Measurements from ENCODE around the gene DIPK1C. TPM values are rescaled to one million over a fixed set of nuclear protein-coding genes. Genes with fewer than 3 reads are reported as not detected.

Gene DIPK1C
- total RNA-seq, 1 donor from 2014 or later = not detected

DNA sequence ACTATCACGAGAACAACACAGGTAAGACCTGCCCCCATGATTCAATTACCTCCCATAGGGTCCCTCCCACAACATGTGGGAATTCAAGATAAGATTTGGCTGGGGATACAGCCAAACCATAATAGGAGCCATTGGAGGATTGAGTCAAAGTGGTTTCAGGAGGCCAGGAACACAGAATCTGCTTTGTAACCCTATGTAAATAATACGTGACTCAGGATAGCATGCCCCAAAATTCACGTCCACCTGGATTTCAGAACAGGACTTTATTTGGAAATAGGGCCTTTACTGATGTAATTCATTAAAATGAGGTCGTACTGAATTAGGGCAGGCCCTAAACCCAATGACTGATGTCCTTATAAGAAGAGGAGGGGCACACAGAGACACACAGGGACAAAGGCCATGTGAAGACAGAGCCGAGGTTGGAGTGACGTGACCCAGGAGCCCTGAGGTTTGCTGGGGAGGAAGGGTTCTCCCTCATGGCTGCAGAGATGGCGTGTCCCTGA lies 23.1 kb upstream of the DIPK1C start:
- no peak for DNase-seq (ENCODE audit: low spot score)
- TF ChIP-seq, protein P1, sequence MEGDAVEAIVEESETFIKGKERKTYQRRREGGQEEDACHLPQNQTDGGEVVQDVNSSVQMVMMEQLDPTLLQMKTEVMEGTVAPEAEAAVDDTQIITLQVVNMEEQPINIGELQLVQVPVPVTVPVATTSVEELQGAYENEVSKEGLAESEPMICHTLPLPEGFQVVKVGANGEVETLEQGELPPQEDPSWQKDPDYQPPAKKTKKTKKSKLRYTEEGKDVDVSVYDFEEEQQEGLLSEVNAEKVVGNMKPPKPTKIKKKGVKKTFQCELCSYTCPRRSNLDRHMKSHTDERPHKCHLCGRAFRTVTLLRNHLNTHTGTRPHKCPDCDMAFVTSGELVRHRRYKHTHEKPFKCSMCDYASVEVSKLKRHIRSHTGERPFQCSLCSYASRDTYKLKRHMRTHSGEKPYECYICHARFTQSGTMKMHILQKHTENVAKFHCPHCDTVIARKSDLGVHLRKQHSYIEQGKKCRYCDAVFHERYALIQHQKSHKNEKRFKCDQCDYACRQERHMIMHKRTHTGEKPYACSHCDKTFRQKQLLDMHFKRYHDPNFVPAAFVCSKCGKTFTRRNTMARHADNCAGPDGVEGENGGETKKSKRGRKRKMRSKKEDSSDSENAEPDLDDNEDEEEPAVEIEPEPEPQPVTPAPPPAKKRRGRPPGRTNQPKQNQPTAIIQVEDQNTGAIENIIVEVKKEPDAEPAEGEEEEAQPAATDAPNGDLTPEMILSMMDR (IDR thresholded peaks at IDR 0.05) = no peak
- H3K27ac Mint-ChIP-seq (ENCODE audit: unreplicated experiment) = no peak overlapping the region
- peaks cover 3% of the 10 kb centered on the region for H3K27me3 Mint-ChIP-seq (ENCODE audit: low read depth)
- H3K4me3 Mint-ChIP-seq (ENCODE audit: unreplicated experiment) = no peak overlapping the region
- peaks cover 7% of the 10 kb centered on the region for H3K4me1 Mint-ChIP-seq (ENCODE audit: low read depth)
- no peaks in the 10 kb centered on the region for H3K9me3 Mint-ChIP-seq (ENCODE audit: low read depth)
- H3K36me3 Mint-ChIP-seq (ENCODE audit: low read depth) = no peaks in the 10 kb centered on the region

DNA sequence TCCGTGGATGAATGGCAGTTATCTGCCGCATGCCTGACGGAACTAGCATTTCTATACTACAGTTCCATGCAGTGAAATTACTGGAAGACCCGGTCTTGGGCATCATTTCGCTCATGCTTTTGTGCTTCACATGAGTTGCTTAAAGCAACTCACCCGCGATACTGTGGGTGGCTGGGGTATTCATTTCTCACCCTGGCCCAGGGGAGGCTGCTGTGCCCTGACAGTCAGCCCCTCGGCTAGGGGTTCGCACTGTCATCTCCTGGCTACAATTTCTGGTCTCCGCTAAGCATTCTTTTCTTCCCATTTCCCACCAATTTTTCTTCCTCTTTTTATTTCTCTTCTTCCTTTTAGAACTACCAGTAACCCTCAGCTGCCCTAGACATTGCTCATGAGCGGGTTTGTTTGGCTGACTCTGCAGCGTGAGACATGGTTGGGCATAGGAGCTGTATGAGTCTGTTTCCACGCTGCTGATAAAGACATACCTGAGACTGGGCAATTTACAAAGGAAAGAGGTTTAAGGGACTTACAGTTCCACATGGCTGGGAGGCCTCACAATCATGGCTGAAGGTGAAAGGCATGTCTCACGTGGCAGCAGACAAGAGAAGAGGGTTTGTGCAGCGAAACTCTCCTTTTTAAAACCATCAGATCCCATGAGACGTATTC lies 22.5 kb upstream of the DIPK1C start:
- TF ChIP-seq, protein P1 (IDR thresholded peaks at IDR 0.05) = no peak
- H3K27ac Mint-ChIP-seq (ENCODE audit: unreplicated experiment) = no peak overlapping the region
- H3K4me1 Mint-ChIP-seq (ENCODE audit: low read depth) = peaks cover 2% of the 10 kb centered on the region
- peaks cover 3% of the 10 kb centered on the region for H3K27me3 Mint-ChIP-seq (ENCODE audit: low read depth)
- H3K9me3 Mint-ChIP-seq (ENCODE audit: low read depth) = no peaks in the 10 kb centered on the region
- no peak for DNase-seq (ENCODE audit: low spot score)
- H3K36me3 Mint-ChIP-seq (ENCODE audit: low read depth) = no peaks in the 10 kb centered on the region
- no peak overlapping the region for H3K4me3 Mint-ChIP-seq (ENCODE audit: unreplicated experiment)

DNA sequence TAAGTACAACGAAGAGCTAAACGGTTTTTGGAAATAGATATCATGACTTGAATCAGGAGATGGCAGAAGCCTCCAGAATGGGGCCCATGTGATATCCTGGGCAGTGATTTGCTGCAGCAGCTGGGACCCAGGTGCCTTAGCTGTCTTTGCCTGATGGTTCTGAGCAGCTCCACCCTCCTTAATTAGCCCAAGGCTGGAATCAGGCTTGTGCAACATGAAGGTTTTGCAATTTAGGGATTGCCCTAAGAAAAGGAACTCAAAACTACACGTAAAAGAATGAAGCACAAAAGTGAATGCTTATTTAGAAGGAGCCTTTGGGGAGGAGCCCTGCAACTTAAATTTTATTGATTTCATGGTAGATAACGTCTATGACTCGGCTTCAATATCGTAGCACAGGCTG lies 21.8 kb upstream of the DIPK1C start:
- no peak overlapping the region for H3K4me3 Mint-ChIP-seq (ENCODE audit: unreplicated experiment)
- TF ChIP-seq, protein P1 (IDR thresholded peaks at IDR 0.05) = no peak
- DNase-seq (ENCODE audit: low spot score) = no peak
- H3K27ac Mint-ChIP-seq (ENCODE audit: unreplicated experiment) = no peak overlapping the region
- H3K36me3 Mint-ChIP-seq (ENCODE audit: low read depth) = no peaks in the 10 kb centered on the region
- H3K9me3 Mint-ChIP-seq (ENCODE audit: low read depth) = no peaks in the 10 kb centered on the region
- no peaks in the 10 kb centered on the region for H3K4me1 Mint-ChIP-seq (ENCODE audit: low read depth)
- H3K27me3 Mint-ChIP-seq (ENCODE audit: low read depth) = peaks cover 3% of the 10 kb centered on the region

DNA sequence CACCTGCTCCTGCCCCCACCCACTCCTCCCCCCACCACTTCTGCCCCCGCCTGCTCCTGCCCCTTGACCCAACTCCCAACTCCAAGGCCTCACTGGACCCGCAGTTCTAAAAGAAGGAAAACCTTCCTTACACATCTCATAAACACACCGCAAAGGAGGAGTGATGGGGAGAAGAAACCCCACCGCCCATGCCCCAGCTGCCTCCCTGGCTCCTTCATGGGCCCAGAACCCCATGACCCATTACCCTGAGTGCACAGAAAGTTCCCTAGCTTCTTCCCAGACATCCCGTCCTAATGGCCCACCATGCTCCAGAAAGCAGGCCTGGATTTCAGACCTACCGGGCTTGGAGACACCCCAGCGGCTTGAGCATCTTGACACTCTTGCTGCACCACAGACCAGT lies 21.2 kb upstream of the DIPK1C start:
- H3K9me3 Mint-ChIP-seq (ENCODE audit: low read depth) = no peaks in the 10 kb centered on the region
- H3K36me3 Mint-ChIP-seq (ENCODE audit: low read depth) = no peaks in the 10 kb centered on the region
- H3K4me3 Mint-ChIP-seq (ENCODE audit: unreplicated experiment) = no peak overlapping the region
- no peak overlapping the region for H3K27ac Mint-ChIP-seq (ENCODE audit: unreplicated experiment)
- TF ChIP-seq, protein P1 (IDR thresholded peaks at IDR 0.05) = no peak
- peaks cover 3% of the 10 kb centered on the region for H3K27me3 Mint-ChIP-seq (ENCODE audit: low read depth)
- H3K4me1 Mint-ChIP-seq (ENCODE audit: low read depth) = no peaks in the 10 kb centered on the region
- DNase-seq (ENCODE audit: low spot score) = no peak

DNA sequence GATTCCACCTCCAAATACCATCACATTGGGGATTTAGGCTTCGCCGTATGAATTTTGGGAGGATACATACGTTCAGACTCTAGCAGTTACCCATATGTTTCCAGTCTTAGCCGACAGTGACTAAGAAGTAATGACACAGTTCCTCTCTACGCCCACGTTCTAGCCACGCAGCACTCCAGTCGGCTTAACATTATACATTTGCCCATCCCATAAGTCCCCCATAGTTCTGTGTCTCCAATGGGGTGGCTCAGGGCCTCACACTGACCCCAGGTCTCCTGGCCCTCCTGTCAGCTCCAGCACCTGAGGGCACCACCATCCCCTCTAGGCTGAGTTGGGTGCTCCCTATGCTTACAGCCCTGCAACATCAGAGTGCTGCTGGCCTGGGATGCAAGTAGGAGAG lies 20.7 kb upstream of the DIPK1C start:
- TF ChIP-seq, protein P1 (IDR thresholded peaks at IDR 0.05) = no peak
- Mint-ChIP-seq H3K4me1 (ENCODE audit: low read depth) (no peaks in the 10 kb centered on the region), H3K4me3 (ENCODE audit: unreplicated experiment) (no peak overlapping the region), H3K36me3 (ENCODE audit: low read depth) (no peaks in the 10 kb centered on the region), H3K27ac (ENCODE audit: unreplicated experiment) (no peak overlapping the region), H3K9me3 (ENCODE audit: low read depth) (no peaks in the 10 kb centered on the region), H3K27me3 (ENCODE audit: low read depth) (peaks cover 1% of the 10 kb centered on the region)
- DNase-seq (ENCODE audit: low spot score) = no peak
